Measurements from ENCODE around the gene PRELID1. TPM values are rescaled to one million over a fixed set of nuclear protein-coding genes. Genes with fewer than 3 reads are reported as not detected.

The PRELID1 gene
- total and polyA plus RNA-seq, 2 donors from 2014 or later: 90.8 to 351 TPM

DNA sequence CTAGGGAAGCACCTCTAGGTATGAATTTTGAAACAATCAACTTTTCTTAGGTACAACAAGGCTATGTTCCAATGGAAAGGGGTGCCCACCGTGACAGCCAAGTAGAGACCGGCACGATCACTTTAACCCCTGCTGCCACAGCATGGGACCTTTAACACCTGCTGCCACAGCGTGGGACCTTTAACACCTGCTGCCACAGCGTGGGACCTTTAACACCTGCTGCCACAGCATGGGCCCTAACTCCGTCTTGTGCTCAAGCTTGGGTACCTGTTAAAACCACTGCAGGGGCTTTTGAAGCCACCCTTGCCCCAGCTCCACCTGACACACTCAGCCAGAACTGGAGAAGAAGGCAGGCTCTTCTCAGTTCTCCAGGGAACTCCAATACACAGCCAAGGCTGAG is 26.3 kb downstream of the PRELID1 start:
- FAIRE-seq: no peak
- H3K27ac ChIP-seq (ENCODE audit: low read depth in 2 of 2, low read length in 2 of 2): no peak overlapping the region

DNA sequence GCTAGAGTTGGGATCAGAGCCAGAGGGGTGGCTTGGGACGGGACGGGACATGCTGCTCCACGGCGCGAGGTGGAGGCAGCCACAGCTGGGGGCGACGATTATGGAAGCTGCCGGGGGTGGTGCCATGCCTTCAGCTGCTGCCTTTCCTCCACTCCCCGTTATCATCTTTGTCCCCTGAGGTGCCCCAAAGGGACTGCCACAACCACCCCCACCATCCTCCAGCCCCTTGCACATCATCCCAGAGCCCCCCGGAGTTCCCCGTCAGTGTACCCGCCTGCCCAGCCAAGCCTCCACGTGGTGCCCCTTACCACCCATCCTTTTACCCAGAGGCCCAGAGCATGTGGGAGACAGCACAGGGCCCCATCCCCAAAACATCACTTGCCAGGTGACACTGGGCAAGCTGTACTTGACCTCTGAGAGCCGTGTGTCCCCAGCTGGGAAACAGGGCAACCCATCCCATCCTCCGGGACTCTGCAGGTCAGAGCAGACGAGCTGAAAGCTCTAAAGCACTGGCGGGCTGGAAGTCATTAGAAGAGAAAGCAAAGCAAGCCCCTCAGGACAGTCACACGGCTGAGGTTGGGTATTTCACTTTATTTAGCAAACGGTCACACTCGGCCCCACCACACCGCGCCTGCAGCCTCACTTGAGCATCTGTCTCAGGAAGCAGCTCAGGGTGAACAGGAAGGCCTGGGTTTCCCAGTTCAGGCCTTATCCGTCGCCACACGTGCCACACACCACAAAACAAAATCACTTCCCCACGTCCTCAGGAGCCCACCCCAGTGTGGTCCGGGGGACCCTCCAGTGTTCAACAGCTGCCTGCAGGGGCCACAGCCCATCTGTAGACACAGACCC is 27.6 kb downstream of the PRELID1 start:
- no peak for FAIRE-seq
- DNase-seq: peak in 1 of 5 donors; percentile 49
- no peaks in the 10 kb centered on the region for H3K27me3 ChIP-seq (ENCODE audit: control insufficient read depth, insufficient read depth, low read length)
- H3K4me1 ChIP-seq (ENCODE audit: control insufficient read depth in 2 of 3, insufficient read depth in 2 of 3, low read depth in 1 of 3, low read length in 3 of 3): peaks cover 0 to 2% (median 0%) of the 10 kb centered on the region in 3 donors
- intact Hi-C loops (cut with DNase I): no loop called here
- H3K9ac ChIP-seq (ENCODE audit: low read length in 3 of 3): no peak overlapping the region
- TF ChIP-seq, protein P1, sequence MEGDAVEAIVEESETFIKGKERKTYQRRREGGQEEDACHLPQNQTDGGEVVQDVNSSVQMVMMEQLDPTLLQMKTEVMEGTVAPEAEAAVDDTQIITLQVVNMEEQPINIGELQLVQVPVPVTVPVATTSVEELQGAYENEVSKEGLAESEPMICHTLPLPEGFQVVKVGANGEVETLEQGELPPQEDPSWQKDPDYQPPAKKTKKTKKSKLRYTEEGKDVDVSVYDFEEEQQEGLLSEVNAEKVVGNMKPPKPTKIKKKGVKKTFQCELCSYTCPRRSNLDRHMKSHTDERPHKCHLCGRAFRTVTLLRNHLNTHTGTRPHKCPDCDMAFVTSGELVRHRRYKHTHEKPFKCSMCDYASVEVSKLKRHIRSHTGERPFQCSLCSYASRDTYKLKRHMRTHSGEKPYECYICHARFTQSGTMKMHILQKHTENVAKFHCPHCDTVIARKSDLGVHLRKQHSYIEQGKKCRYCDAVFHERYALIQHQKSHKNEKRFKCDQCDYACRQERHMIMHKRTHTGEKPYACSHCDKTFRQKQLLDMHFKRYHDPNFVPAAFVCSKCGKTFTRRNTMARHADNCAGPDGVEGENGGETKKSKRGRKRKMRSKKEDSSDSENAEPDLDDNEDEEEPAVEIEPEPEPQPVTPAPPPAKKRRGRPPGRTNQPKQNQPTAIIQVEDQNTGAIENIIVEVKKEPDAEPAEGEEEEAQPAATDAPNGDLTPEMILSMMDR (IDR thresholded peaks at IDR 0.05; ENCODE audit: borderline replicate concordance, extremely low read depth, insufficient read depth): no peak
- H3K36me3 ChIP-seq (ENCODE audit: control insufficient read depth in 2 of 3, insufficient read depth in 3 of 3, low read length in 3 of 3): peaks cover 0 to 42% (median 24%) of the 10 kb centered on the region in 3 donors
- H3K9me3 ChIP-seq (ENCODE audit: control insufficient read depth in 2 of 3, insufficient read depth in 1 of 3, low read length in 3 of 3): no peaks in the 10 kb centered on the region
- H3K27ac ChIP-seq (ENCODE audit: low read depth in 2 of 2, low read length in 2 of 2): no peak overlapping the region
- no peak overlapping the region for H3K4me3 ChIP-seq (ENCODE audit: low read length in 3 of 3)

More for the DNA sequence above, 26.3 kb downstream of the PRELID1 start:
- Histone ChIP-seq H3K4me1 (ENCODE audit: control insufficient read depth in 2 of 3, insufficient read depth in 2 of 3, low read depth in 1 of 3, low read length in 3 of 3) (peaks cover 0 to 5% (median 4%) of the 10 kb centered on the region in 3 donors), H3K36me3 (ENCODE audit: control insufficient read depth in 2 of 3, insufficient read depth in 3 of 3, low read length in 3 of 3) (peaks cover 0 to 29% (median 14%) of the 10 kb centered on the region in 3 donors), H3K27me3 (ENCODE audit: control insufficient read depth, insufficient read depth, low read length) (no peaks in the 10 kb centered on the region), H3K9ac (ENCODE audit: low read length in 3 of 3) (no peak overlapping the region), H3K9me3 (ENCODE audit: control insufficient read depth in 2 of 3, insufficient read depth in 1 of 3, low read length in 3 of 3) (no peaks in the 10 kb centered on the region), H3K4me3 (ENCODE audit: low read length in 3 of 3) (no peak overlapping the region)
- TF ChIP-seq, protein P1 (IDR thresholded peaks at IDR 0.05; ENCODE audit: borderline replicate concordance, extremely low read depth, insufficient read depth): no peak
- intact Hi-C loops (cut with DNase I): no loop called here
- peak in 1 of 5 donors; percentile 35 for DNase-seq

DNA sequence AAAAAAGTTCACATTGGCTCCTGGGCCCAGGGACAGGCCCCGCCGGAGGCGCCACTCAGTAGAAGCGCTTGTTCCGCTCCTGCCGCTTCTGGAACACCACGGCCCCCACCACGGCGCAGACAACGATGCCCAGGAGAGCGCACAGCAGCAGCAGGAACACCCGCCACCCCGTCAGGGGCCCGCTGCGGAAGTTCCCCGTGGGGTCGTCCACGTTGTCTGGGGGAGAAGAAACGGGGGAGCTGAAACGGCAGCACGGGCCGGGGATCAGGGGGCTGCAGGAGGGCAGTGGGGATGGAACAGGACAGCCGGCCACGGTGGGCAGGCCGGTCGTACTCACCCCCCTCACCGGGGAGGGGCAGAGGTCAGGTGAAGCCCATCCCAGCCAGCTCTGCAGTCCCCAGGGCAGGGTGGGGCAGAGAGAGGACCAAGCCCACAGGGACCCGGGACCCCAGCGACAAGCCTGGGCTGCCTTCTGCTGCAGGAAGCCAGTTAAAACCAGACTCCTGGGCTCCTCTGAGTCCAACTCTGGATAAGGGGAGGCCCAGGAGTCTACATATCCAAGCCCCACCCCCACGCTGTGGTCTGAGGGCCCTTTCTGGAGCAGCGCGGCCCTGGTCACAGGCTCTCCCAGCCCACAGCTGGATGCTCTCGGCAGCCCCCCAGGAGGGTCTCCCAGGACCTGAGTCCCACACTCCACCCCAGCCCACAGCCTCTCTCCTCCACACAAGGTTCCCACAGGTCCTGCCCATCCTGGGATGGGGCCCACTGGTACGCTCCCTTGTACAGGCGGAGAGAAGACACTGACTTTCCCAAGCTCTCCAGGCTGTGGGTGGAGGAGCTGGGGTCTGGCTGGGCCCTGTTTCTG is 28.7 kb downstream of the PRELID1 start:
- Histone ChIP-seq H3K27me3 (ENCODE audit: control insufficient read depth, insufficient read depth, low read length) (no peaks in the 10 kb centered on the region), H3K4me3 (ENCODE audit: low read length in 3 of 3) (no peak overlapping the region), H3K4me1 (ENCODE audit: control insufficient read depth in 2 of 3, insufficient read depth in 2 of 3, low read depth in 1 of 3, low read length in 3 of 3) (peaks cover 0 to 2% (median 0%) of the 10 kb centered on the region in 3 donors), H3K36me3 (ENCODE audit: control insufficient read depth in 2 of 3, insufficient read depth in 3 of 3, low read length in 3 of 3) (peaks cover 0 to 51% (median 31%) of the 10 kb centered on the region in 3 donors), H3K9ac (ENCODE audit: low read length in 3 of 3) (no peak overlapping the region), H3K27ac (ENCODE audit: low read depth in 2 of 2, low read length in 2 of 2) (no peak overlapping the region), H3K9me3 (ENCODE audit: control insufficient read depth in 2 of 3, insufficient read depth in 1 of 3, low read length in 3 of 3) (no peaks in the 10 kb centered on the region)
- intact Hi-C loops (cut with DNase I): no loop called here
- FAIRE-seq (no peak), DNase-seq (peak in 1 of 5 donors; percentile 74)
- TF ChIP-seq, protein P1 (IDR thresholded peaks at IDR 0.05; ENCODE audit: borderline replicate concordance, extremely low read depth, insufficient read depth): no peak
